ENCODE measurements around the gene XRCC3. TPM values are rescaled to one million over a fixed set of nuclear protein-coding genes. Genes with fewer than 3 reads are reported as not detected.

The XRCC3 gene
- total RNA-seq, 4 donors from 2014 or later: 0.59 to 14.4 (median 5.2) TPM

DNA sequence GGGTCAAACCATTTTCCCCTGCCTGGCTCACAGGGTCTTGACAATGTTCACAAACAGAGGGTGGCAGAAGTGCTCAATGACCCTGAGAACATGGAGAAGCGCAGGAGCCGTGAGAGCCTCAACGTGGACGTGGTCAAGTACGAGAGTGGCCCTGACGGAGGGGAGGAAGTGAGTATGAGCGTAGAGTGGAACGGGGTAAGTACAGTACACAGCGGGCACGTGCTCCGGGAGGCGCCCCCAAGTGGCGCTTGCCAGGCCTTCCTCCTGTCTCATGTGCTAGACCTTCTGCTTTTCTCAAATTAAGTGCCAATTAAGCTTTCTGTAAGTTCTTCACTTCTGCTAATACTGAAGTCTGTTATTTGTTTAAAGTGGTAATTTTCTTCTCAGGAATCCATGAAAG is 35.9 kb downstream of the XRCC3 start:
- no peak for DNase-seq
- no peaks in the 10 kb centered on the region for H3K36me3 ChIP-seq
- TF ChIP-seq, protein P1, sequence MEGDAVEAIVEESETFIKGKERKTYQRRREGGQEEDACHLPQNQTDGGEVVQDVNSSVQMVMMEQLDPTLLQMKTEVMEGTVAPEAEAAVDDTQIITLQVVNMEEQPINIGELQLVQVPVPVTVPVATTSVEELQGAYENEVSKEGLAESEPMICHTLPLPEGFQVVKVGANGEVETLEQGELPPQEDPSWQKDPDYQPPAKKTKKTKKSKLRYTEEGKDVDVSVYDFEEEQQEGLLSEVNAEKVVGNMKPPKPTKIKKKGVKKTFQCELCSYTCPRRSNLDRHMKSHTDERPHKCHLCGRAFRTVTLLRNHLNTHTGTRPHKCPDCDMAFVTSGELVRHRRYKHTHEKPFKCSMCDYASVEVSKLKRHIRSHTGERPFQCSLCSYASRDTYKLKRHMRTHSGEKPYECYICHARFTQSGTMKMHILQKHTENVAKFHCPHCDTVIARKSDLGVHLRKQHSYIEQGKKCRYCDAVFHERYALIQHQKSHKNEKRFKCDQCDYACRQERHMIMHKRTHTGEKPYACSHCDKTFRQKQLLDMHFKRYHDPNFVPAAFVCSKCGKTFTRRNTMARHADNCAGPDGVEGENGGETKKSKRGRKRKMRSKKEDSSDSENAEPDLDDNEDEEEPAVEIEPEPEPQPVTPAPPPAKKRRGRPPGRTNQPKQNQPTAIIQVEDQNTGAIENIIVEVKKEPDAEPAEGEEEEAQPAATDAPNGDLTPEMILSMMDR (IDR thresholded peaks at IDR 0.05): peak; percentile 13 to 26 (median 22)
- TF ChIP-seq POLR2A (IDR thresholded peaks at IDR 0.05): no peak
- no peaks in the 10 kb centered on the region for H3K4me1 ChIP-seq
- no peak overlapping the region for H3K4me3 ChIP-seq
- H3K27me3 ChIP-seq: no peaks in the 10 kb centered on the region
- H3K9me3 ChIP-seq: no peaks in the 10 kb centered on the region
- intact Hi-C loops (cut with DNase I; ENCODE audit: low total_unique reads): no loop called here
- no peak overlapping the region for H3K27ac ChIP-seq

DNA sequence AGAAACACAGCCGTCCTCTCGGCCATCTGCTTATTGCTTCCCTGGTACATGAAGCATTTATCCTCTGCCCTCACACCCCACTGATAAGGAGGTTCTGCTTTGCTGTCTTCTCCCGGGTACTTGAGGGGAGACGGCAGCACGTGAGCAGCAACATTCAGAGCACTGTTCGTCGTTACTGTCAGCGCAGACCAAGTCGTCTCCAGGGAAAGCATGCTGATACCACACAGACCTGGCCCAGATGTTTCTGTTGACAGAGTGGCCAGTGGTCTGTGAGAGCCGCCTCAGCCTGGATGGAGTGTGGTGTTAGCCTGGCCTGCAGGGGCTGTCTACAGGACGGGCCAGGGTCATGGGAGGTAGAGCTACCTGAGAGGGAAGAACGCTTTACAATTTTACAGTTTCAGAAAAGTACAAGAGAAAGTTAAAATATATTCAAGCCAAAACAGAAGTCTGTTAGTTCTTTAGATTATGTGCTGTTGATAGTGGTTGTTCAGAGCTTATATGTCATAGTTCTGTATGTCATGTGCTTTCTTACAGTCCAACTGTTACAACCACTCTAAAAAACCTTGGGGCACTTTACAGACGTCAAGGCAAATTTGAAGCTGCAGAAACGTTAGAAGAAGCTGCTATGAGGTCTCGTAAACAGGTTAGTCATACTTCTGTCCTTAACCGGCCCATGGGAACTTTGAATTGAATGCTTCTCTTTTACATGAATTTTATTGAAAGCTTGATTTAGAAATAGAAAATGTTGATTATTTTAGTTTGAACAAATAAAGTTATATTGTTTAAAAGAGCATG is 38.2 kb downstream of the XRCC3 start:
- intact Hi-C loops (cut with DNase I; ENCODE audit: low total_unique reads): no loop called here
- H3K4me1 ChIP-seq: no peaks in the 10 kb centered on the region
- DNase-seq: no peak
- no peak overlapping the region for H3K4me3 ChIP-seq
- TF ChIP-seq POLR2A (IDR thresholded peaks at IDR 0.05): no peak
- TF ChIP-seq, protein P1 (IDR thresholded peaks at IDR 0.05): no peak
- no peaks in the 10 kb centered on the region for H3K36me3 ChIP-seq
- no peaks in the 10 kb centered on the region for H3K9me3 ChIP-seq
- no peaks in the 10 kb centered on the region for H3K27me3 ChIP-seq
- no peak overlapping the region for H3K27ac ChIP-seq

DNA sequence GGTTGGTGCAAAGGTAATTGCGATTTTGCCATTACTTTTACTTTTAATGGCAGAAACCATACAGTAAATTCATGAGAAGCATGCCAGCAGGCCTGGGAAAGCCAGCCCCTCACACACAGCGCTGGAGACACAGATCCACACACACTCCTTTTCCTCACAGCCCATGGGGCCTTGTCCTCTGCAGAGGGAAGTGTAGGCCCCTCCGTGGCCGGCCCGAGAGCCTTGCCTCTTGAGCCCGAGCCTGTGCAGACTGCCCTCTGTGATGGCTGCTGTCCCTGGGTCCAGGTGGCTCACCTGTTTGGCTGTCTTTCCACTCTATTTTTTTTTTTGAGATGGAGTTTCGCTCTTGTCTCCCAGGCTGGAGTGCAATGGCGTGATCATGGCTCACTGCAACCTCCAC is 39.3 kb downstream of the XRCC3 start:
- no peak for DNase-seq
- no peak for TF ChIP-seq POLR2A (IDR thresholded peaks at IDR 0.05)
- TF ChIP-seq, protein P1 (IDR thresholded peaks at IDR 0.05): no peak
- H3K4me3 ChIP-seq: no peak overlapping the region
- H3K27me3 ChIP-seq: no peaks in the 10 kb centered on the region
- intact Hi-C loops (cut with DNase I; ENCODE audit: low total_unique reads): no loop called here
- no peaks in the 10 kb centered on the region for H3K4me1 ChIP-seq
- H3K9me3 ChIP-seq: no peaks in the 10 kb centered on the region
- H3K27ac ChIP-seq: no peak overlapping the region
- H3K36me3 ChIP-seq: no peaks in the 10 kb centered on the region

DNA sequence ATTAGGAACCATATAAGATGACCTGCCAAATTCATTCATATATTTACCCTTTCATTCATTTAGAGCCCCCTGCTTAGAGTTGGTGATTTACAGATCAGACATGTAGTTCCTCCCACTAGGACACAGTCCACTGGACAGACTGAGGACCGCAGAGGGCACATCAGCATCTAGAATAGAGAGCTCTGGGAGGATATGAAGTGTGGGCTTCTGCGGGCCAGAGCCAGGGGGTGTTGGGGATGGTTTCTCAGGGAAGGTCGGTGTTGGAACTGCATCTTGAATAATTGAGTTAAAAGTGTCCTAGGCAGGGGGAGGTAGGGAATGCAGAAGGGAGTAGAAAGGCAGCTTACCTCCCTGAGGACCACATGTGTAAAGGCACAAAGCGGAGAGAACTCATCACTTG is 43.3 kb downstream of the XRCC3 start:
- H3K9me3 ChIP-seq: no peaks in the 10 kb centered on the region
- no peaks in the 10 kb centered on the region for H3K27me3 ChIP-seq
- H3K4me3 ChIP-seq: no peak overlapping the region
- DNase-seq: no peak
- intact Hi-C loops (cut with DNase I; ENCODE audit: low total_unique reads): no loop called here
- TF ChIP-seq POLR2A (IDR thresholded peaks at IDR 0.05): no peak
- TF ChIP-seq, protein P1 (IDR thresholded peaks at IDR 0.05): no peak
- no peaks in the 10 kb centered on the region for H3K36me3 ChIP-seq
- no peak overlapping the region for H3K27ac ChIP-seq
- H3K4me1 ChIP-seq: no peaks in the 10 kb centered on the region

DNA sequence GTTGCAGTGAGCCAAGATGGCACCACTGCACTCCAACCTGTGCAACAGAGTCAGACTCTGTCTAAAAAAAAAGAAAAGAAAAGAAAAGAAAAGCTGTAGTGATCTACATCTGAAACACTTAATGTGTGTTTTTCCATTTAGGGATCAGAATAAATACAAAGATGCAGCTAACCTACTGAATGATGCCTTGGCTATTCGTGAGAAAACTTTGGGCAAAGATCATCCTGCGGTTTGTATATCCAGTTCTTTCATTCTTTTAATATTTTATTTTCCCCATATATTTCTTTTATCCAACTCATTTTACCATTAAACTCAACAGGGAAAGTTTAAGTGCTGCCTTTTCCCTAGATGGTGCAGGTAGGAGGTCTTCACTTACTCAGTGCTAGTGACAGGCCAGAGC is 45.9 kb downstream of the XRCC3 start:
- no peaks in the 10 kb centered on the region for H3K9me3 ChIP-seq
- H3K4me3 ChIP-seq: no peak overlapping the region
- no peaks in the 10 kb centered on the region for H3K27me3 ChIP-seq
- H3K4me1 ChIP-seq: no peaks in the 10 kb centered on the region
- no peak overlapping the region for H3K27ac ChIP-seq
- intact Hi-C loops (cut with DNase I; ENCODE audit: low total_unique reads): no loop called here
- no peak for TF ChIP-seq POLR2A (IDR thresholded peaks at IDR 0.05)
- TF ChIP-seq, protein P1 (IDR thresholded peaks at IDR 0.05): no peak
- no peaks in the 10 kb centered on the region for H3K36me3 ChIP-seq
- no peak for DNase-seq
